Liver (tissue), 9 donors: Measurements from ENCODE around the gene KMT2B. TPM values are rescaled to one million over a fixed set of nuclear protein-coding genes. Genes with fewer than 3 reads are reported as not detected.

Experiments
- DNase-seq: peaks from one replicate; pipeline ENCODE4 v3.0.0-alpha.2; 2017; ENCODE audit warnings: low spot score
- H3K27ac ChIP-seq, 2 donors: one replicate each; pipeline ENCODE4 v1.7.0; 2013; ENCODE audit warnings: inconsistent platforms in 2 of 2, low read length in 2 of 2, control low read depth in 1 of 2, low read depth in 1 of 2, mild to moderate bottlenecking in 1 of 2
- H3K27me3 ChIP-seq, 4 donors: one replicate each; pipeline versions ENCODE4 v1.6.1 to v1.7.0; 2013; ENCODE audit warnings: low read length in 3 of 4, inconsistent platforms in 1 of 4, mild to moderate bottlenecking in 1 of 4, moderate library complexity in 1 of 4; ENCODE audit not compliant: control insufficient read depth in 4 of 4, insufficient read depth in 4 of 4
- H3K36me3 ChIP-seq, 4 donors: one replicate each; pipeline versions ENCODE4 v1.6.1 to v1.7.0; 2013; ENCODE audit warnings: low read length in 3 of 4, mild to moderate bottlenecking in 3 of 4, low read depth in 1 of 4, moderate library complexity in 1 of 4; ENCODE audit not compliant: control insufficient read depth in 4 of 4, insufficient read depth in 3 of 4
- H3K4me1 ChIP-seq, 4 donors: one replicate each; pipeline versions ENCODE4 v1.6.1 to v1.7.0; 2013; ENCODE audit warnings: low read length in 3 of 4, mild to moderate bottlenecking in 3 of 4, moderate library complexity in 1 of 4; ENCODE audit not compliant: control insufficient read depth in 4 of 4, insufficient read depth in 4 of 4
- H3K4me3 ChIP-seq, 3 donors: one replicate each; pipeline versions ENCODE4 v1.6.1 to v1.7.0; 2013; ENCODE audit warnings: low read length in 3 of 3, control low read depth in 1 of 3, low read depth in 1 of 3, mild to moderate bottlenecking in 1 of 3
- H3K9ac ChIP-seq, 2 donors: one replicate each; pipeline ENCODE4 v1.7.0; 2013; ENCODE audit warnings: low read length in 2 of 2, mild to moderate bottlenecking in 2 of 2, moderate library complexity in 2 of 2, control low read depth in 1 of 2, low read depth in 1 of 2
- H3K9me3 ChIP-seq, 4 donors: one replicate each; pipeline versions ENCODE4 v1.6.1 to v1.7.0; 2013; ENCODE audit warnings: low read length in 3 of 4; ENCODE audit not compliant: control insufficient read depth in 4 of 4
- ATF3 ChIP-seq: IDR thresholded peaks from 2 replicates; pipeline ENCODE4 v1.6.1; 2016; ENCODE audit warnings: antibody characterized with exemption
- EGR1 ChIP-seq, 2 donors: IDR thresholded peaks; 2 replicates each; pipeline ENCODE4 v1.6.1; 2016 to 2018; ENCODE audit warnings: antibody characterized with exemption in 2 of 2, low read depth in 2 of 2
- FOXA1 ChIP-seq: IDR thresholded peaks from 2 replicates; pipeline ENCODE4 v1.6.1; 2016; ENCODE audit warnings: antibody characterized with exemption
- FOXA2 ChIP-seq: IDR thresholded peaks from 2 replicates; pipeline ENCODE4 v1.6.1; 2016; ENCODE audit warnings: antibody characterized with exemption
- GABPA ChIP-seq, 2 donors: IDR thresholded peaks in 1 of 2; conservative IDR thresholded peaks in 1 of 2; 2 replicates each; pipeline ENCODE4 v1.6.1; 2016; ENCODE audit warnings: antibody characterized with exemption in 2 of 2, mild to moderate bottlenecking in 1 of 2, moderate library complexity in 1 of 2
- HNF4A ChIP-seq, 2 donors: conservative IDR thresholded peaks; 2 replicates each; pipeline ENCODE4 v1.6.1; 2016; ENCODE audit warnings: antibody characterized with exemption in 2 of 2, mild to moderate bottlenecking in 2 of 2
- JUND ChIP-seq, 2 donors: IDR thresholded peaks; 2 replicates each; pipeline ENCODE4 v1.6.1; 2016; ENCODE audit warnings: antibody characterized with exemption in 2 of 2
- NR2F2 ChIP-seq: IDR thresholded peaks from 2 replicates; pipeline ENCODE4 v1.6.1; 2016; ENCODE audit warnings: antibody characterized with exemption
- RAD21 ChIP-seq, 2 donors: IDR thresholded peaks; 2 replicates each; pipeline ENCODE4 v1.6.1; 2016; ENCODE audit warnings: antibody characterized with exemption in 2 of 2, mild to moderate bottlenecking in 2 of 2
- SP1 ChIP-seq: IDR thresholded peaks from 2 replicates; pipeline ENCODE4 v1.6.1; 2018; ENCODE audit warnings: antibody characterized with exemption, mild to moderate bottlenecking
- TAF1 ChIP-seq: conservative IDR thresholded peaks from 2 replicates; pipeline ENCODE4 v1.6.1; 2016; ENCODE audit warnings: antibody characterized with exemption, mild to moderate bottlenecking
- YY1 ChIP-seq: IDR thresholded peaks from 2 replicates; pipeline ENCODE4 v1.6.1; 2016; ENCODE audit warnings: antibody characterized with exemption, mild to moderate bottlenecking
- ZBTB33 ChIP-seq: IDR thresholded peaks from 2 replicates; pipeline ENCODE4 v1.6.1; 2016; ENCODE audit warnings: antibody characterized with exemption
- WGBS: extraction: QIAGEN DNeasy Blood & Tissue Kit; methylation state at CpG from one replicate; pipeline ENCODE4 v1.1.7; 2013; 5-methylcytosine and 5-hydroxymethylcytosine counted together
- polyA plus RNA-seq, 2 donors: library from polyadenylated mRNA; stranded (reverse) in 1 of 2; unstranded in 1 of 2; fragments of 200-250 nt in 1 of 2; fragments of >200 nt in 1 of 2; fragmentation: Nextera tagmentation in 1 of 2; extraction: Ambion mirVana in 1 of 2; gene quantifications; one replicate each; pipeline versions ENCODE4 v1.2.1 to v1.2.3, GENCODE V29; 2013 to 2015
- total RNA-seq, 2 donors: library from RNA; depleted of rRNA; stranded (reverse); fragments of >200 nt; gene quantifications; one replicate each; pipeline ENCODE4 v1.2.3, GENCODE V29; 2014
- donor health status: healthy.
- donor health status: healthy.
- donor health status: healthy.
- donor health status: healthy.
- donor health status: healthy.

Gene KMT2B
- total and polyA plus RNA-seq, 4 donors = 3.7 to 12.1 (median 8.3) TPM

GRCh38 chr19:35708391-35708790 lies 9.4 kb upstream of the KMT2B start (continued):
- TF ChIP-seq ZBTB33 = no peak
- TF ChIP-seq JUND (IDR thresholded peaks at IDR 0.05) = no peak
- no peak for TF ChIP-seq RAD21 (IDR thresholded peaks at IDR 0.05)

GRCh38 chr19:35710784-35711723 lies 6.7 kb upstream of the KMT2B start:
- Histone ChIP-seq H3K9ac (no peak overlapping the region), H3K27me3 (no peaks in the 10 kb centered on the region), H3K4me1 (peaks cover 5 to 9% (median 6%) of the 10 kb centered on the region in 4 donors), H3K27ac (no peak overlapping the region), H3K4me3 (no peak overlapping the region), H3K9me3 (no peaks in the 10 kb centered on the region), H3K36me3 (no peaks in the 10 kb centered on the region)
- WGBS = 57% methylated on average over 13 of the region's 13 CpGs
- no peak for DNase-seq
- TF ChIP-seq RAD21 (IDR thresholded peaks at IDR 0.05) (no peak), FOXA2 (no peak), ATF3 (no peak), FOXA1 (no peak), HNF4A (conservative IDR thresholded peaks at IDR 0.05) (no peak)

DNA sequence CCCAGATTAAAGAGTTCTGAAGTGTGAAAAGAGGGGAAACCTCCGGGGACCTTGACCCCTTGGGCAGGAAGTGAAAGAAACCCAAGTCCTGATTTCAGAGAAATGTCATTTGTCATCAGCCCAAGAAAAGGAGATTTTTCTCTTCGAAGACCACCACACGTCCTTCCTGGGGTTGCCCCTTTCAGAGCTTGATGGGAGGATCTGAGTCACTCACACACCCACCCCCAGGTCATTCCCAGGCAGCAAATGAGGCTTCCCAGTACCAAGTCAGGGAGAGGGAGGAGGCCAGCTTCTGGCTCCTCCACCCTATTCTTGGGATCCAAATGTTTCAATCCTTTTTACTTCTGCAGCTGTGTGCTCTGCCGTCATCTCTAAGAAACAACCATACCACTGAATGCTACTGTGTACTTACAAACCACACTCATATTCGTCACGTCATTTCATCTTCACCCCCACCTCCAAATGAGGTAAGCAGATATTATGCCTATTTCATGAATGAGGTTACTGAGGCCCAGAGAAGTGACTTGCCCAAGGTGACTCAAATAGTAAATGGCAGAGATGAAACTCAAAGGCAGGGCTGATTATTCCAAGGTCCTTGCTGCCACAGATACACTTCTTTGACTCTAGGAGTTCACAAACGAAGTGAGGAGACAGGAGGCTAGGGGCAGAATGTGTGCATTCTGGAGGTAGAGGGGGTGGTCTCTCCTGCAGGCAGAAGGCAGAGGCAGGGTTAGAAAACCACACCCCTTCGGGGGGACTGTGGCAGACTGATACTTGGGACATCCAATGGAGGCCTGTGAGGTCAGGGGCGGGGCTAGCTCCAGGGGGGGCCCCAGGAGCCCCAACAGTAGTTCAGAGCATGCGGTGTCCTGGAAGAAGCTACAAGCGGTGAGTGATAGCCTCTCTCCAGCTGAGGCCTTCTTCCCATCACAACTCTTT lies 5.0 kb upstream of the KMT2B start:
- TF ChIP-seq TAF1 (no peak), GABPA (IDR thresholded peaks at IDR 0.05 in 1 of 2, conservative IDR thresholded peaks at IDR 0.05 in 1 of 2) (no peak), RAD21 (IDR thresholded peaks at IDR 0.05) (no peak), SP1 (no peak), ZBTB33 (no peak), NR2F2 (no peak), EGR1 (IDR thresholded peaks at IDR 0.05; ENCODE audit: low read depth in 2 of 2) (no peak), HNF4A (conservative IDR thresholded peaks at IDR 0.05) (no peak), YY1 (no peak)
- Histone ChIP-seq H3K36me3 (no peaks in the 10 kb centered on the region), H3K27ac (no peak overlapping the region), H3K4me1 (peaks cover 5 to 15% (median 8%) of the 10 kb centered on the region in 4 donors), H3K27me3 (no peaks in the 10 kb centered on the region), H3K4me3 (no peak overlapping the region), H3K9me3 (no peaks in the 10 kb centered on the region), H3K9ac (no peak overlapping the region)
- WGBS = 76% methylated on average over 11 of the region's 11 CpGs
- DNase-seq = peak; percentile 58
